ENCODE results near the gene TCOF1.

DNA sequence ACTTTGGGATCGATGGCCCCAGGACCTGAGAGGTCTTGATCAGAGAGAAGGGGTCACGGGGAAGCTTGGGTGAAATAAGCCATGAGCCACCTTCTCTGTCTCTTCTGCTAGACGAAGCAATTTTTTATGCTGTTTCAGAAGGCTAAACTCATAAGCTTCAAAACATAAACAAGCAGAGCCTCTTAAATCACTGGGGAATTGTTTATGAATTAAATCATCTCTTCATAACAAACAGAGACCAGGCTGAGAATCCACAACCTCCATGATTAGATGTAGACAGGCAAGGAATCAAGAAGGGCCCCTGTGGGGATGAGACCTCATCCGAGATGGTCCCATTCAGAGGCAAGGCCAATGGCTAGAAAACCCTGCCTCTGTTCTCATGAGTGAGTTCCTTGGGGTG, 21.7 kb upstream of the TCOF1 start:
- TF ChIP-seq, protein P1, sequence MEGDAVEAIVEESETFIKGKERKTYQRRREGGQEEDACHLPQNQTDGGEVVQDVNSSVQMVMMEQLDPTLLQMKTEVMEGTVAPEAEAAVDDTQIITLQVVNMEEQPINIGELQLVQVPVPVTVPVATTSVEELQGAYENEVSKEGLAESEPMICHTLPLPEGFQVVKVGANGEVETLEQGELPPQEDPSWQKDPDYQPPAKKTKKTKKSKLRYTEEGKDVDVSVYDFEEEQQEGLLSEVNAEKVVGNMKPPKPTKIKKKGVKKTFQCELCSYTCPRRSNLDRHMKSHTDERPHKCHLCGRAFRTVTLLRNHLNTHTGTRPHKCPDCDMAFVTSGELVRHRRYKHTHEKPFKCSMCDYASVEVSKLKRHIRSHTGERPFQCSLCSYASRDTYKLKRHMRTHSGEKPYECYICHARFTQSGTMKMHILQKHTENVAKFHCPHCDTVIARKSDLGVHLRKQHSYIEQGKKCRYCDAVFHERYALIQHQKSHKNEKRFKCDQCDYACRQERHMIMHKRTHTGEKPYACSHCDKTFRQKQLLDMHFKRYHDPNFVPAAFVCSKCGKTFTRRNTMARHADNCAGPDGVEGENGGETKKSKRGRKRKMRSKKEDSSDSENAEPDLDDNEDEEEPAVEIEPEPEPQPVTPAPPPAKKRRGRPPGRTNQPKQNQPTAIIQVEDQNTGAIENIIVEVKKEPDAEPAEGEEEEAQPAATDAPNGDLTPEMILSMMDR (IDR thresholded peaks at IDR 0.05): no peak
- TF ChIP-seq POLR2A (IDR thresholded peaks at IDR 0.05): no peak
